KOPT-K1 (cell line): ENCODE measurements around the gene KLHL22.

Experiments used
- H3K27ac ChIP-seq: fragments of 200-600 bp; sonication (generic); 2 replicates; pipeline ENCODE4 v1.5.1; 2016; ENCODE audit warnings: antibody characterized with exemption, mild to moderate bottlenecking, low read depth, low read length; ENCODE audit not compliant: poor library complexity, severe bottlenecking
- H3K36me3 ChIP-seq: fragments of 200-600 bp; sonication (generic); 2 replicates; pipeline ENCODE4 v1.5.1; 2017; ENCODE audit warnings: antibody characterized with exemption, mild to moderate bottlenecking, low read length, moderate library complexity; ENCODE audit not compliant: insufficient read depth
- H3K9me3 ChIP-seq: fragments of 200-600 bp; sonication (generic); 2 replicates; pipeline ENCODE4 v1.5.1; 2017; ENCODE audit warnings: antibody characterized with exemption, low read length, mild to moderate bottlenecking; ENCODE audit not compliant: insufficient read depth, poor library complexity, severe bottlenecking

KLHL22 gene

DNA sequence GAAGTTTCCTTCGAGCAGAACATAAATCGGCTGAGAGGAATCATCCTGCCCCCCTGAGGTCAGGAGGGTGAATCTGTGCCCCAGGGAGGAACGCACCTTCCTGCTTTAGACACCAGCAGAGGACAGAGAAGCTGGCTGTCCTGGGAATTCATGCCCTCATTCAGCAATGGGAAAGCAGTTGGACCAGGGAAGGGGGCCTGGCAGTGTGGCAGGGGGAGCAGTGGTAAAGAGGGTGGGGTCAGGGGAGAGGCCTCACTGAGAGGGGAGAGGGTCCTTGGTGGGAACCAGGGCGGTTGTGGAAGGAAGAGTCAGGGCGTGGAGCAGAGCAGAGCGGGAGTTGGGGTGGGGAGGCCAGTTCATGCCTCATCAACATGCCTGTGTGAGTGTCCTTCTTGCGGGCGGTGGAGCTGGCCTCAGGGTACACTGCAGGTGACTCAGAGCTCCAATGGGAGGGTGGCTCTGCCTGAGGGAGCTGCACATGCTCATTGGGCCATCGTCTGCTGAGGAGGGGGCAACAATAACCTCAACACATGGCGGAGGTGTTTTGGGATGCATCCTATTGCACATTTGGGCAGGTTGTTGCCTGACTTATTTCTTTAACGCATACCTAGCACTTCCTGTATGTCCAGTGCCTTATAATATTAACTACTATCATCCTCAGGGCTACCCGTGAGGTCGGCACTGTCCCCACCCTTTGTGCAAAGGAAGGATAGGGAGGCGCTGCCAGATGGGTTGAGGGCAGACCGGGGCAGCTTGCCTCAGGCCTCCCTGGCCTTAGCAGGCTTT lies 35.0 kb upstream of the KLHL22 start:
- H3K9me3 ChIP-seq = no peaks in the 10 kb centered on the region
- peak overlapping the region; percentile 16 for H3K27ac ChIP-seq
- H3K36me3 ChIP-seq = peaks cover 66% of the 10 kb centered on the region

DNA sequence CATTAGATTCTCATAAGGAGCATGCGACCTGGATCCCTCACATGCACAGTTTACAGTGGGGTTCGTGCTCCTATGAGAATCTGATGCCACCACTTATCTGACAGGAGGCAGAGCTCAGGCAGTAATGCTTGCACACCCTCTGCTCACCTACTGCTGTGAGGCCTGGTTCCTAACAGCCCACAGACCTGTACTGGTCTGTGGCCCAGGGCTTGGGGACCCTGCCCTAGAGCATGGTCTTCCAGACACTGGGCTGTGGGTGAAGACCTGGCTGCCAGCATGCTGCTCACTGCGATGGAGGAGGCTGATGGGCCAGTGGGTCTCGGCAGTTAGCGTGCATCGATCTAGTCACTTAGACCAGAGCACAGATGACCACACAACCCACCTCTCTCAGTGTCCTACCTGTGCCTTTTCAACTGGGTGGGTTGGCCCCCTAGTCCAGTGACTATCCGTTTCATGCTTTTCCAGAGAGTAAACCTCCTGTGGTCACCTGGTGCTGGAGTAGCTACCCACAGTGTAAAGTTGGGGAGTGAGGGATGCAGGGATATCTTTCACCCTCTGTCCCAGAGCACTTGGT lies 32.9 kb upstream of the KLHL22 start:
- H3K27ac ChIP-seq = no peak overlapping the region
- H3K36me3 ChIP-seq = peaks cover 54% of the 10 kb centered on the region
- no peaks in the 10 kb centered on the region for H3K9me3 ChIP-seq

DNA sequence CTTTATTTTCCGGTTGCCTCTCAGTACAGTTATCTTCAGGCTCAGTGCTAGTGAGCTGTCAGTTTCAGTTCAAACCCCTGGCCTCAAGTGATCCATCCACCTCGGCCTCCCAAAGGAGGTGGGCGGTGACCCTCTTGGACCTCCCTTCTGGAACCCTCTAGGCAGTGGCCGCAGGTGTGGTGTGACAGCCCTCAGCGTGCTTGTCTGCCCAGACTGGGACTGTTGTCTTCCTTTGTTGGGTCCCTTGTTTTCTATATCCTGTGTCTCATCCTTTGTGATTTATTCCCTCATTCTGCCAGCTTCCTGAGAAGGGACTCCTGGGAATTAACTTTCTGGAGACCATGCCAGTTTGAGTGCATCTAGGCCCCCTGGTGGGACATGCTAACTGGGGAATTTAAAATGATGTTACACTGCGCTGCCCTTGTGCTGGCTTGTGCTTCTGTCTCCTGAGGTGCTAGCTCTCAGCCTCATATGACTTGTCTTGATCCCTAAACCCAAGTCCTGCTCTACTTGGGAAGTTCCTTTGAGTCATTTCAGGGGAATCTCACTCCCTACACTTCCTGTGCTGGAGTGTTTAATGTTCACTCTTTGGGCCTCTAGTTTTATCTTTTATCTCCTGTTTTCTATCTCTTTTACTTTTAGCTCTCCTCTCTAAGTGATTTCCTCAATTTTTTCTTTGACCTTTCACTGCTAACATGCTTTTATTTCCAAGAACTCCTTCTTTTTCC lies 31.2 kb upstream of the KLHL22 start:
- no peak overlapping the region for H3K27ac ChIP-seq

DNA sequence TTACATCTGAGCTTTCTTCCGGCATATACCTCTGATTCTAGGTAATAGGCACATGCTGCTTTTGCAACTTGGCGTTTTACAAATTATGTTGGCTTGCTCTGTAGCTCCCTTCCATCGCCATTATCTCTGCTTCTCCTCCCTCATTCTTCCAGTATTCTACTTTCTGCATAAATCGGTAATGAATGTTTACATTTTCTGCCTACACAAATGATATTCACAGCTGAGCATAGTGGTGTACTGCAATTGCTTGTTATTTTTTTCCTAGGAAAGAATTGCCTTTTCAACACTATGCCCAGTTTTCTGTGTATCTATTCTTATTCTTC lies 30.7 kb upstream of the KLHL22 start:
- H3K9me3 ChIP-seq = no peaks in the 10 kb centered on the region
- peaks cover 50% of the 10 kb centered on the region for H3K36me3 ChIP-seq
- no peak overlapping the region for H3K27ac ChIP-seq

More for the DNA sequence above, 31.2 kb upstream of the KLHL22 start:
- no peaks in the 10 kb centered on the region for H3K9me3 ChIP-seq
- peaks cover 53% of the 10 kb centered on the region for H3K36me3 ChIP-seq

DNA sequence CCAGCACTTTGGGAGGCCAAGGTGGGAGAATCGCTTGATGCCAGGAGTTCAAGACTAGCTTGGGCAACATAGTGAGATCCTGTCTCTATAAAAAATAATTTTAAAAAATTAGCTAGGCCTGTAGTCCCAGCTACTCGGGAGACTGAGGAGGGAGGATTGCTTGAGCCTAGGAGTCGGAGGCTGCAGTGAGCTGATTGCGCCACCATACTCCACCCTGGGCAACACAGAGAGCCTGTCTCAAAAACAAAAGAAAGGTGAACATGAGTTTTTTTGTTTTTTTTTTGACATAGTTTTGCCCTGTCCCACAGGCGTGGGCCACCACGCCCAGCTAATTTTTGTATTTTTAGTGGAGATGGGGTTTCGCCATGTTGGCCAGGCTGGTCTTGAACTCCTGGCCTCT lies 29.5 kb upstream of the KLHL22 start:
- Histone ChIP-seq H3K36me3 (peaks cover 47% of the 10 kb centered on the region), H3K27ac (no peak overlapping the region), H3K9me3 (no peaks in the 10 kb centered on the region)

DNA sequence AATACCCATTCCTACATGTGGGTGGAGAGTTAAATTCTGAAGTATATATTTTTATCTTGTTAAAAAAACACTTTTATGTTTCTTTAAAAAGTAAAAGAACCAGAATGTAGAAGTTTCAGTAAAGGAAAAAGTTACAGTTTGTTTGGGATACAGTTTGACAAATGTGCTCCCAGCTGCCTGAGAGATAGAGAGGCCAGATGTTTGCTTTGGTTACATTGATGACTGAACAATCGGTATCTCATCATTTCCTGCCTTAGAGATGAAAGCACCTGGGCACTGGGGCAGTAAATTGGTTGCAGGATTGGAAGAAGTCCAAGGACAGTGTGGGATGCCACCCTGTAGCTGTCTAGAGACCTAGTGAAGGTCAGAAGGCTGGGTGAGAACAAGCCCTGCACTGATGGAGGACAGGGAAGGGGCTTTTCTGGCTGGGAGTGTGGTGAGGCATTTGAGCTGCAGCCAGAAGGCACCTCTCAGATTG lies 28.4 kb upstream of the KLHL22 start:
- H3K9me3 ChIP-seq = no peaks in the 10 kb centered on the region
- H3K36me3 ChIP-seq = peaks cover 57% of the 10 kb centered on the region
- H3K27ac ChIP-seq = peak overlapping the region; percentile 59

DNA sequence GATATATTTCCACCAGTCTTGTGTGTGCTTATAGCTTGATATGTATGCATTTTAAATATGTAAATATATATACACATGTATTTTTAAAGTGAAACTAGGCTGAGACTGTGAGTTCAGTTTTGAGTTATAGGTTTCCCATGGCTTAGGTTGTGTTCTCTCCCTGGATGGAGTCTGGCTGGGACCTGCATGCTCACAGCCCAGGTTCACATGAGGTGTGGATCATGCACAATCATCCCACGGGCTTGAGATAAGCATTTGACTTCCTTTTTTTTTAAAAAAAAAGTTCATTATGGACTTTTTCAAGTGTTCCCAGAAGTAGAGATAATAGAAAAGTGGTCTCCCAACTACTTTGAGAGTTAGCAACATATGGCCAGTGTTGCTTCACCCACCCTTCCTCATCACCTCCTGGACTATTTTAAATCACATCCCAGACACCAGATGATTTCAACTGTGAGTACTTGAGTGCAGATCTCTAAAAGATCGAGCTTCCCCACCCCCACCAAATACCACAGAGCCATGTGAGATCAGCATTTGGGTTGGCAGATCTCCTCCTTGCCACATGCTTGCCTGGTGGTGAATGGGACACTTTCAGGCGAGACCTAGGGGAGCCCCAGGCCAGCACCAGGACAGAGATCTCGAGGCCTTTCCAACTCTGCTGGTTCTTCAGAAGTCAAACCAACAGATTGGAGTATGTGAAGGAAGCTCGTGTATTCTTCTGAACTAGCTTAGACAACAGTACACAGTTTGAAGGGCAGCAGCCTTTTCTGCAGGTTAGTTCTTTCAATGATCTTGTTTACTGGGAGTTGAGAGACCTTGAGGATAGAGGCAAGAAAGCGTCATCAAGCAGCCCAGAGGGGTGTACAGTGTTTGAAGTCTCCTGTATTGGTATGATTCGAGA lies 27.7 kb upstream of the KLHL22 start:
- H3K36me3 ChIP-seq = peaks cover 56% of the 10 kb centered on the region
- no peaks in the 10 kb centered on the region for H3K9me3 ChIP-seq
- H3K27ac ChIP-seq = peak overlapping the region; percentile 59

DNA sequence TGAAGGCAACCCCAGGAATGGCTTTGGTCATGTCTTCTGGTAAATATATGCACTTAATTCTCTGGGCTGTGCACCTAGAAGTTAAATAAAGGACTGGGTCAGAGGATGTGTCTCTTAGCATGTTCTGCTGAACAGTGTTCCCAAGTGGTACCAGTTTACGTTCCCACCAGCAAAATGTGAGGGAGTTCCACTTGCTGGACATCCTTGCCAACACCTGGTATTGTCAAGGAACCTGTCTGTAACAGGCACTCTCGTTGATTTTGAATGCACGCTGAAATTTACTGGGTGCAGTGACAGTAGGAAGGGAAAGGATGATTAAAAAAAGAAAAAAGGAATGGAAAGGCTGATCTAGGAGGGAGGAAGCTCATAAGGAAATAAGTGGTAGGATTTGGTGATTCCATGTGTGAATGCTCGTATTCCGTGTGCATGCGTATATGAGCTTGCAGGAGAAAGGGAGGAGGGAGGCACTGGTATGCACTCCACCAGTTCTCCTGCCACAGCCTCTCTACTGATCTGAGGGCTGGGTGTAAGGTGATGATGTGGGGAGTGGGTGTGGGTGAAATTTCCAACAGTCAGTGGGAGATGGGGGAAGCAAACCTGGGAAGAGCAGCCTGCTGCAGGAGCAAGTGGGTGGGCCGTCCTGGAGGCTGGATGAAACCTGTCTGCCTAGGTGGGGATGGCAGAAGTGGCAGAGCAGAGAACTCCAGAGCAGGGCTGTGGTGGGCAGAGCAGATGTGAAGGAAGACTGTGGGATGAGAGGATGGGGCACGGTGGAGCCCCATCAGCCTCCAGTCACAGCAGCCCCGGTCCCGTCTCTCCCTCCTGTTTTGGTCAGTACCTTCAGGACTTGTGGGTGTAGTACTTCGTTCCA lies 26.8 kb upstream of the KLHL22 start:
- Histone ChIP-seq H3K36me3 (peaks cover 56% of the 10 kb centered on the region), H3K27ac (peak overlapping the region; percentile 13), H3K9me3 (no peaks in the 10 kb centered on the region)

DNA sequence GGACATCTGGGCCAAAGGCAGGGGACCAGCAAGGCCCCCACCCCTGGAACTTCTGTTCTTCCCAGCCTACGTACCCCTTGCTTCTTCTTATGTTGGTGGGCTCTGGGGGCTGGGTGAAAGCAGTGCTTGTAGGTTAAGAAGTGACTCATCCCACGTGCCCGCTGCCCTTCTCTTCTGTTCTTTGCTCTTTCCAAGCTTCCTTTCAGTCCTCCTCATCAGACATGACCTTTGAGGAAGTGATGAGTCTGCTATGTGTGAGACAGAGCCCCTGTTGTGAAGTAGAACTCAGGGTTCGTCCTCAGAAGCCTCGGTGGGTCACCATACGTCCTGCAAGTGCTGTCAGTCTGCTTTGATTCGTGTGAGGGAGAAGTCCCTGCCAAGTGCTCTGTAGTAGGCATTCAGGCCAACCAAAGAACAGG lies 24.5 kb upstream of the KLHL22 start:
- peaks cover 56% of the 10 kb centered on the region for H3K36me3 ChIP-seq
- no peaks in the 10 kb centered on the region for H3K9me3 ChIP-seq
- no peak overlapping the region for H3K27ac ChIP-seq

DNA sequence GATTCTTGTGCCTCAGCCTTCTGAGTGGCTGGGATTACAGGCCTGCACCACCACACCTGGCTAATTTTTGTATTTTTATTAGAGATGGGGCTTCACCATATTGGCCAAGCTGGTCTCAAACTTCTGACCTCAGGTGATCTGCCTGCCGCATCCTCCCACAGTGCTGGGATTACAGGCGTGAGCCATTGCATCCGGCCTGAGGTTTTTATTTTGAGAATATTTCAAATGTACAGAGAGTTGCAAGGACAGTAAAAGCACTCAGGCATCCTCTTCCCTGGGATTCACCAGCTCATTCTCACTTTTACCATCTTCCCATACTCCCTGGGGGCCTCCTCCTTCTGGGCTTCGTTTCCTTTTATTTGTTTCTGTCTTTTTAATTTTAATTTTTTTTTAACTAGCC lies 24.0 kb upstream of the KLHL22 start:
- no peak overlapping the region for H3K27ac ChIP-seq
- no peaks in the 10 kb centered on the region for H3K9me3 ChIP-seq

DNA sequence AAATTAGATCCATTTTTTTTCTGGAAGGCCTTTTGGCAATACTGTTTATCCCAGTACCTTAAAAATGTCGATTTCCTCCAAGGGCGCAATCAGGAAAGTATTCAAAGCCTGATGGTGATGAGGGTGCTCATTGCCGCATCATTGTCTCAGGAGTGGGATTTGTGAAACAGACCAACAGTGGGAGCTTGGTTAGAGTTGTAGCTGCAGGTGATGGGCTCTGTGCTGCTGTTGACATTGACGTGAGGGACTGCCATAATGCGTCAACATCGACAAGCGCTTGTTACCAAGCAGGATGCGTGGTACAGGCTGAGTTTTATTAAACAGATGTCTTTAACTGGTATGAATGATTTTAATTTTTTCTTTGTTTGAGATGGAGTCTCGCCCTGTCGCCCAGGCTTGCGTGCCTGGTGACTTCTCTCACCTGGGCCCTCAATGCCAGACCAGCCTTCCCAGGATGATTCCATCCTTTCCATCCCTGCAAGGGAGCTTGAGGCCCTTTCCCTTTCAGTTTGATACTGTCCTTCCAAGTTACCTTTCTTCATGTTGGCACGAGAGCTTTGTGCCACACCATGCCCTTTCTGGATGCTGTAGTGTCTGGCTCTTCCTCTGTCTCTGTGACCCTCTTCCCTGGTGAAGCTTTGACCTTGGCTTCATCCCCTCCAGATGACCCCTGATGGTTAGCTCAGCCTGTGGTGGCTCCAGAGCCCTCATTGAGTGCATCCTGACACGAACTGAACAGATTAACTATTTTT lies 22.4 kb upstream of the KLHL22 start:
- Histone ChIP-seq H3K9me3 (no peaks in the 10 kb centered on the region), H3K36me3 (peaks cover 73% of the 10 kb centered on the region), H3K27ac (no peak overlapping the region)

More for the DNA sequence above, 24.0 kb upstream of the KLHL22 start:
- peaks cover 61% of the 10 kb centered on the region for H3K36me3 ChIP-seq

DNA sequence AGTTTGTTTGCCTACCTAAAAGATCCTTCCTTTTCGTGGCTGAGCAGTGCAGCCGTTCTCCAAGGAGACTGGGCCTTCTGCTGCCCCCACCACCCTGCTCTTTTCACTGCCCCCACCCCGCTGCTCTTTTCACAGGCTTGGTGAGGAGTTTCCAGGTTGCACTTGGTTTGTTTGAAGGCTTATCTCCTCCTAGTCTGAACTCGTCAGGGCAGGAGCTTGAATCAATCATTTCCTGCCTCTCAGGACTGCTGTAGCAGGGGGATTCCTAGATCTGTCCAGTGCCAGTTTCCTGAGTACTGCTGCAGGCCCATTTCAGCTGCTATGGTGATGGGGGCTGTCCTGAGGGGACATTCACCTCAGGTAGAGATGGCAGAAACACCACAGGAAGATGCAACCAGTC lies 21.8 kb upstream of the KLHL22 start:
- H3K27ac ChIP-seq = no peak overlapping the region
- peaks cover 71% of the 10 kb centered on the region for H3K36me3 ChIP-seq

DNA sequence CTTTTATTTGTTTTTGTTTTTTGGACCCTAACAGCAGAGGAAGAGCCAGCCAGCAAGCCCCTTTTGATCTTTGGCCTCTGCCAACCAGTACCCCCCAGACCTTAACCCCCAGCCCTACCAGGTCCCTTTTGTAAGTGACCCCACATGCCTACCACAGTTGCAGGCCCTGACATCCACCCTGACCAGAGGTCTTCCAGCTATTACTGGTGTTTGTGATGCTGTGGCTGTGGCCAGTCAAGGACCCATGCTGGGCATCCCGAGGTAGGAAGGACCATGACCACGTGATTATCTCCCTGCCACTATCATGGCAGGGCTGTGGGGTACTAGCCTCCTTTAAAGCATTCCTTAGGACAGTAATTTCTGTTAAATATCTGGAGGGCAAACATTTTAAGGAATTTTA lies 20.8 kb upstream of the KLHL22 start:
- Histone ChIP-seq H3K9me3 (no peaks in the 10 kb centered on the region), H3K36me3 (peaks cover 69% of the 10 kb centered on the region), H3K27ac (no peak overlapping the region)

More for the DNA sequence above, 21.8 kb upstream of the KLHL22 start:
- no peaks in the 10 kb centered on the region for H3K9me3 ChIP-seq
